Stimulated activated CD8-positive, alpha-beta memory T cell treated with anti-CD3 and anti-CD28 coated beads, Interleukin-7, amount 100 ng/mL, for 48 hours (primary cell): Measurements from ENCODE around the gene MORC3.
"Not testable (repeated sequence)": the region's sequence is repeated elsewhere in the genome, so short reads cannot be mapped to it uniquely, and the experiment has no call there.

Experiments
- DNase-seq, 2 donors: peaks; one replicate each; pipeline ENCODE4 v3.0.0-alpha.2; 2020; ENCODE audit warnings: low read depth in 1 of 2; ENCODE audit errors: extremely low read depth in 1 of 2

The MORC3 gene

DNA sequence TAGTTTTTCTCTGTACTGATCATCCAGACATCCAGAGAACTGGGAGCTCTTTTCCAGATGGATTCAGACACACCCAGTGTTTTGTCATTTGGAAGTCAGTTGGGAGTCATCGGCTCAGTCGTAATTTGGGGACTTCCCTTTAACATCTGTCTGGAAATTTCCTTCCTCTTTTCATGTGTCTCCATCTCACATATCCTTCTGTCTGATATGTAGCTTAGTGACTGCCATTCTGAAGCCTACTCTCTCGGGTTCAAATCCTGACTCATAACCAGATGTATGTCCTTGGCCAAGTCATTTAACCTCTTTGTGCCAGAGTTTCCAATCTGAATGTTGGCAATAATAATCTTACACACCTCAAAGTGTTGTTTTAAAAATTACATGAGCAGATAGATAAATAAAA is 3.0 kb downstream of the MORC3 start:
- DNase-seq: no peak

- no peak for DNase-seq
Measured at GRCh38 chr21:36325373-36326010, 5.5 kb downstream of the MORC3 start.

GRCh38 chr21:36330904-36331303 is 10.9 kb downstream of the MORC3 start:
- DNase-seq: peak in 1 of 2 donors; percentile 14

DNA sequence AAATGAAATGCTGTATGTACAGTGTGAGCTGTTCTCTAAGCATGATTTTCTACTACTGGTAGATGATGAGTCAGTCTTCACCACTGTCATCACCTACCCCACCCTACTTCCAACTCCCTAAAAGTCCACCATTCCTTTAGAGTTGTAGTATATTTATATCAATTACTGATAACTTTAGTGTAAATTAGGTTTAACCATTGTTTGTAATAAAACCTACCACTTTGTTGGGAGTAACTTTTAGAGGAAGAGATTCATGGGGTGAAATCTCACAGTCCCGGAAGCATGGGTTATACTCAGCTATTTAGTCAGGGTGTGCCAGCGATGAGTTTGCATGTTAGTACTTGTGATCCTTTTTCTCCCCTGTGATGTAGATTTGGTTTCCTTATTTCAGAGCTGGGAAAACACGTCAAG is 17.1 kb downstream of the MORC3 start:
- no peak for DNase-seq

DNA sequence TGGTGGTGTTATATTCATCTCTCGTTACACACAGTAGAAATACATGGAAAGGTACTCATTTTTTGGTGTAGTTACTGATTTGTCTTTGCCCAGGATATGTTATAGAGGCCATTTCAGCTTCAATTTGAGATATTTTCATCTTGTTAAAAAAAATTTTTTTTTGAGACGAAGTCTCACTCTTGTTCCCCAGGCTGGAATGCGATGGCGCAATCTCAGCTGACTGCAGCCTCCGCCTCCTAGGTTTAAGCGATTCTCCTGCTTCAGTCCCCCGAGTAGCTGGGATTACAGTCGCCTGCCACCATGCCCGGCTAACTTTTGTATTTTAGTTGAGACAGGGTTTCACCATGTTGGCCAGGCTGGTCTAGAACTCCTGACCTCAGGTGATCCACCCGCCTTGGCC is 19.0 kb downstream of the MORC3 start:
- no peak for DNase-seq

GRCh38 chr21:36342581-36342980 is 22.6 kb downstream of the MORC3 start:
- not testable (repeated sequence) for DNase-seq

GRCh38 chr21:36344931-36345330 is 24.9 kb downstream of the MORC3 start:
- DNase-seq: no peak

DNA sequence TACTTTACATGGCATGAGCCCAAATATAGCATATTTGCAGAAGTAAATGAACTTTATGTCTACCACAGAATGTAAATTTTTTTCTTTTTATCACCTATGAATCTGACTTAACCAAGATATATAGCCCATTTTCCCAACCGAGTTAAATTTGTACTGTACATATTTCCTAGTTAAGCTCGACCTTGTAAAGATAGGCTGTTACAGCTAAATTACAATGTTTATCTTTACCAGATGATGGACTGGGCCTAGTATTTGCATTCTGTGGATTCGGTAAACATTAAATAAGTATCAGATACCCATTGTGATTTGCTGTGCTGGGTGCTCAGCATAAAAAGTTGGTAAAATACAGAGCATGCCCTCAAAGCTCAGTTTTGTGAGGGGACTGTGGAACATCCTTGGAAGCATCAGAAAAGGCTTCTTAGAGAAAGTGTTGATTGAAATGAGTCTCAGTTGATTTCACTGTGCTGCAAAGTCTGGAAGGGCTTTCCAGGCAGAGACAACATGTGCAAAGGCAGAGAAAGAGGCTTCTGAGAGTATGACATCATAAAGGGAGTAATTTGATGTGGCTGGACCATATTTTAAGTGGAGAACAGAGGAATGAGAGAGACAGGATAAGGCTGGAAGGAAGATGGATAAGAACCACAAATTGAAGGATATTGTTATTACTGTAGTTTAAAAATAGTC is 27.4 kb downstream of the MORC3 start:
- no peak for DNase-seq

GRCh38 chr21:36347962-36348328 is 27.9 kb downstream of the MORC3 start:
- no peak for DNase-seq

DNA sequence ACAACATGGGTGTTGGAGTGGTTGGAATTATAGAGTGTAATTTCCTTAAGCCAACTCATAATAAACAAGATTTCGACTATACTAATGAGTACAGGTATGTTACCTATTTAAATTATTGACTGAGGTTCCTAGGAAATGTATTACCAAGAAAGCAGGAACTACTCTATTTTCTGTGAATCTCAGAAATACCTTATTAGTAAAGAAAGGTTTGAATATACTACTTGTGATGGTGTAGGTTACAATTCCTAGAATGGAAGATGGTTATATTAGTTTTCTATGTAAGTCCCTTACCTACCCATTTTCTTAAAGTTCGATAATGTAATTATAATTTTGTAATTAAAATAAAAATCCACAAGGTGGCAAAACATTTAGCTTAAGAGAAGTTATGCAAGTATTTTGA is 29.3 kb downstream of the MORC3 start:
- no peak for DNase-seq

DNA sequence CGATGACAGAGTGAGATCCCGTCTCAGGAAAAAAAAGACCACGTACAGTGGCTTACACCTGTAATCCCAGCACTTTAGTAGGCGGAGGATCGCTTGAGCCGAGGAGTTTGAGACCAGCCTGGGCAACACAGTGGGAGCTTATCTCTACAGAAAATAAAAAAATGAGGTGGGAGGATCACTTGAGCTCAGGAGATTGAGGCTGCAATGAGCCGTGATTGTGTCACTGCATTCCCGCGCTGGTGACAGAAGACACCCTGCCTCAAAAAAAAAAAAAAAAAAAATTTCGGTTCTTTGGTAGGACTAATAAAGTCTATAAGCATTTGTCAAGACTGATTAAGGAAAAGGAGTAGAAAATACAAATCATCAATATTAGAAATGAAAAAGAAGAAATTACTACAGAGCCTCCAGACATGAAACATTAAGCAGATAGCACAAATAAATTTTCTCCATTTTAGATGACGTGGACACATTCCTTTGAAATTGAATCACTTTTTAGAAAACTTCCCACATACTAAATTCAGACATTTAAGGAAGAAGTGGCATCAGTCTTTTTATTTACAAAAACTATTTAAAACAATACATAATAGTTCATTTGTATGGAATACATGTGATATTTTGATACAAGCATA is 30.4 kb downstream of the MORC3 start:
- DNase-seq: no peak

DNA sequence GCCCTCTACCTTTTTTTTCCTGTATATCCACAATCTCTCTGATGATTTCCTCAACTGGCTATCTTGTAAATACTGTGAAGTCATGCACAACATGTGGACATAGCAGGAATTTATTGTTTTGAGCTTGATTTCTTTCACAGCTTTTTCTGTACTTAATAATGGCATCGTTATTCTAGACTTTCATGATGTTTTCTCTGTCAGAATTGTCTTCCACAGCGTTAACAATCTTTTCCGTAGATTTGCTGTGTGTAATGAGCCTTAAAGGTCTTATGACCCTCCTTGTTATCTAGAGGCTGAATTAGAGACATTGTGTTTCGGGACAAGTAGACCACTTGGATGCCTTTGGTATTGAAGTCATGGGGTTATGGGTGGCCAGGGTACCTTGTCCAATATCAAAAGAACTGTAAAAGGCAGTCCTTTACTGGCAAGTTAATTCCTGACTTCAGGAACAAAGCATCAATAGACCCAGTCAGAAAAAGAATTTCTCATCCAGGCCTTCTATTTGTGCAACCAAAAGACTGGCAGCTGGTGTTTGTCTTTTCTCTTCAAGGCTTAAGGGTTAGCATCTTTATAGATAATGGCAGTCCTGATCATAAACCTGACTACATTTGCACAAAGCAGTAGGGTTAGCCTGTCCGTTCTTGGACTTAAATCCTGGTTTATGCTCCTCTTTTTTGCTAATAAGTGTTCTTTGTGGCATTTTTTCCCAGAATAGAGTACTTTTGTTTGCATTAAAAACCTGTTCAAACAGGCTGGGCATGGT is 35.1 kb downstream of the MORC3 start:
- no peak for DNase-seq

DNA sequence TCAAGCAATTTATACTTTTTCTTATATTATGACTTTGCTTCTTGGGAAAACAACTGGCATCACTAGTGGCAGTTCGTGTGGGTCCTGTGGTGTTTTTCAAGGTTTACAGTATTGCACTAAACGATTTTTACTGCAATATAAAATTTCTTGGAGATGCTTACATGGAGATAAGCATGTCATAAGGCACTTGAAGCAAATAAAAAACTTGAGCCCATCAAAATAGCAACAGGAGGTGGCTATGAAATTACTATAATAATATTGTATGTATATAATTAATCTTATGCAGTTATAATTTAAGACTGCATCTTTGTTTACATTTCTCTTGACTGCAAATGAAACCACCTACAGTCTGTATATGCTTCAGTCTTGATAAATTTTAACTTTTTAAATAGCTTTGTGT is 35.9 kb downstream of the MORC3 start:
- no peak for DNase-seq

- no peak for DNase-seq
Measured at GRCh38 chr21:36359185-36359584, 39.2 kb downstream of the MORC3 start.

GRCh38 chr21:36369064-36369685 is 49.2 kb downstream of the MORC3 start:
- DNase-seq: no peak

GRCh38 chr21:36375994-36376393 is 56.0 kb downstream of the MORC3 start:
- DNase-seq: no peak

GRCh38 chr21:36377391-36377842 is 57.4 kb downstream of the MORC3 start:
- no peak for DNase-seq

DNA sequence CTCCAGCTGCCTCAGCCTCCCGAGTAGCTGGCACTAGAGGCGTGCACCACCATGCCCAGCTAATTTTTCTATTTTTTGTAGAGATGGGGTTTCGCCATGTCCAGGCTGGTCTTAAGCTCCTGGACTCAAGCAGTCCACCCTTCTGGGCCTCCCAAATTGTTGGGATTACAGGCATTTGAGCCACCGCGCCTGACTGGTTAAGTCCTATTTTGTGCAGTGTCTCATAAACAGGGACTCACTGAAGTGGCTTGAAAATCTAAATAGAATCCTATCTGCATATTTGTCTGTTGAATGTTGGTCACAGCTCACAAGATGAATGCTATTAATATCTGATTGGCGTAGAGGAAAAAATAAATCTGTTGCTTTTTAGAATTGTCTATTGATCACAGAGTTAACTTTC is 59.3 kb downstream of the MORC3 start:
- no peak for DNase-seq

DNA sequence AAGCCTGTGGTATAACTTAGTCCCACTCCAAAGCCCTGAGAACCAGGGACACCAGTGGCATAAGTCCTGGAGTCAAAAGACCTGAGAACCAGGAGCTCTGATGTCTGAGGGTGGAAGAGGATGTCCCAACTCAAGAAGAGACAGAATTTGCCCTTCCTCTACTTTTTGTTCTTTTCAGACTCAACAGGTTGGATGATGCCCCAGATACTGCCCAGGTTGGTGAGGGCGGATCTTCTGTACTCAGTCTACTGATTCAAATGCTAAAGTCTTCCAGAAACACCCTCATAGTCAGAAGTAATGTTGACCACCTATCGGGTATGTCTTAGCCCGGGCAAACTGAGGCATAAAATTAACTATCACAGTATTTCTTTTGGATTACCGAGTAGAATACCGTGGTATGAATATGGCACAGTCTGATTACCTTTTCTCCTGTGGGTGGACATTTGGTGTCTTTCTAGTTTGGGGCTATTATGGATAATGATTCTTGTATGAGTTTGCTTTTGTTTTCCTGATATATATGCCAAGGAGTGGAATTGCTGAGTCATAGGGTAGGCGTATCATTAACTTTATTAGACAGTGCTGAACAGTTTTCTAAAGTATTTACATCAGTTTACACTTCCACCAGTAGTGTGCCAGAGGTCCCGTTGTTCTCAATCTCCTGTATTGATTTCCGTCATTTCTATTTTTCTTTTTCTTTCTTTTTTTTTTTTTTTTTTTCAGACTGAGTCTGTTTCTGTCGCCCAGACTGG is 62.0 kb downstream of the MORC3 start:
- DNase-seq: no peak

GRCh38 chr21:36382722-36383121 is 62.7 kb downstream of the MORC3 start:
- DNase-seq: not testable (repeated sequence)
